HCT116 (cell line): ENCODE data around the gene MCTP2. TPM values are rescaled to one million over a fixed set of nuclear protein-coding genes. Genes with fewer than 3 reads are reported as not detected.

ENCODE experiments used
- ATAC-seq: fragments of 200-7000 bp; cut with Tn5 transposase; 2 replicates; pipeline ENCODE4 v1.9.1; 2020; ENCODE audit warnings: mild to moderate bottlenecking, moderate library complexity
- BruUV-seq: library from RNA; stranded (reverse); fragments of 400-500 nt; replicated peaks from 2 replicates; lab custom pipeline; 2021; lab: Mats Ljungman, UMichigan
- CTCF ChIA-PET: fragments of 300-600 bp; sonication (Branson Sonifier 250); formaldehyde crosslinking; loops from one replicate; lab custom pipeline; 2021; ENCODE audit warnings: antibody characterized with exemption; lab: Charles Lee
- POLR2A ChIA-PET: fragments of 300-600, 350-600 bp; sonication (Branson Sonifier 250); formaldehyde crosslinking; loops from one replicate; lab custom pipeline; 2021; ENCODE audit warnings: antibody characterized with exemption; lab: Charles Lee
- RAD21 ChIA-PET, 2 experiments: fragments of 300-600 bp; sonication (Branson Sonifier 250); formaldehyde crosslinking; loops; one replicate each; lab custom pipeline; 2023; ENCODE audit warnings: low total read pairs in 2 of 2; ENCODE audit not compliant: uncharacterized antibody in 2 of 2, unreplicated experiment in 2 of 2, low non-redundant PET in 1 of 2; lab: Charles Lee
- DNase-seq: peaks from one replicate; pipeline ENCODE4 v3.0.0-alpha.2; 2010; ENCODE audit warnings: low read depth, low spot score
- H2AFZ ChIP-seq: fragments of 200-600 bp; shearing (Covaris generic), sonication (generic); 2 replicates; pipeline ENCODE4 v1.6.1; 2017; ENCODE audit warnings: low read depth, mixed run types, mixed read lengths, antibody characterized with exemption, low read length; ENCODE audit not compliant: poor library complexity, severe bottlenecking
- H3K27ac ChIP-seq: 2 replicates; pipeline ENCODE4 v1.5.1; 2012; ENCODE audit warnings: low read depth, low read length
- H3K27me3 ChIP-seq: fragments of 200-600 bp; sonication (generic); 2 replicates; pipeline ENCODE4 v1.6.1; 2016; ENCODE audit warnings: mixed run types, low read length, mixed read lengths; ENCODE audit not compliant: insufficient read depth
- H3K36me3 ChIP-seq, 2 experiments: fragments of 200-500 bp in 1 of 2; fragments of 200-600 bp in 1 of 2; sonication (Bioruptor generic) in 1 of 2; sonication (generic) in 1 of 2; 2 replicates each; pipeline versions ENCODE4 v1.5.1 to v1.6.1; 2014 to 2016; ENCODE audit warnings: low read length in 2 of 2, inconsistent platforms in 1 of 2, mixed read lengths in 1 of 2, mixed run types in 1 of 2; ENCODE audit not compliant: insufficient read depth in 2 of 2, control insufficient read depth in 1 of 2
- H3K4me1 ChIP-seq, 2 experiments: fragments of 200-600 bp in 1 of 2; sonication (generic) in 1 of 2; 2 replicates each; pipeline versions ENCODE4 v1.5.1 to v1.6.1; 2012 to 2017; ENCODE audit warnings: low read length in 2 of 2, inconsistent platforms in 1 of 2, mild to moderate bottlenecking in 1 of 2, mixed read lengths in 1 of 2, mixed run types in 1 of 2, moderate library complexity in 1 of 2; ENCODE audit not compliant: insufficient read depth in 2 of 2, control insufficient read depth in 1 of 2
- H3K4me2 ChIP-seq: fragments of 200-600 bp; sonication (generic); 2 replicates; pipeline ENCODE4 v1.6.1; 2017; ENCODE audit warnings: mixed run types, low read length, mixed read lengths
- H3K4me3 ChIP-seq, 2 experiments: fragments of 200-600 bp in 1 of 2; sonication (generic) in 1 of 2; replicated peaks in 1 of 2; 2 replicates each; pipeline ENCODE4 v1.5.1; 2011 to 2016; ENCODE audit warnings: low read length in 2 of 2, control low read depth in 1 of 2, low read depth in 1 of 2, mild to moderate bottlenecking in 1 of 2, mixed read lengths in 1 of 2, mixed run types in 1 of 2
- H3K79me2 ChIP-seq: fragments of 200-600 bp; sonication (generic); 2 replicates; pipeline ENCODE4 v1.6.1; 2017; ENCODE audit warnings: mild to moderate bottlenecking, mixed run types, low read length, moderate library complexity, mixed read lengths; ENCODE audit not compliant: insufficient read depth
- H3K9ac ChIP-seq: fragments of 200-600 bp; sonication (generic); 2 replicates; pipeline ENCODE4 v1.6.1; 2016; ENCODE audit warnings: low read length, mixed read lengths
- H3K9me2 ChIP-seq: fragments of 200-600 bp; sonication (generic), shearing (Covaris generic); 2 replicates; pipeline ENCODE4 v1.6.1; 2017; ENCODE audit warnings: mixed run types, mild to moderate bottlenecking, moderate library complexity; ENCODE audit not compliant: insufficient read depth
- H3K9me3 ChIP-seq, 2 experiments: fragments of 200-500 bp in 1 of 2; fragments of 200-600 bp in 1 of 2; sonication (Bioruptor generic) in 1 of 2; sonication (generic) in 1 of 2; 2 replicates each; pipeline ENCODE4 v1.6.1; 2014 to 2017; ENCODE audit warnings: low read length in 2 of 2, mixed read lengths in 2 of 2, inconsistent platforms in 1 of 2, low read depth in 1 of 2, mild to moderate bottlenecking in 1 of 2, mixed run types in 1 of 2, moderate library complexity in 1 of 2; ENCODE audit not compliant: control insufficient read depth in 1 of 2, insufficient read depth in 1 of 2
- H4K20me1 ChIP-seq: fragments of 200-600 bp; sonication (generic), shearing (Covaris generic); 2 replicates; pipeline ENCODE4 v1.6.1; 2017; ENCODE audit warnings: mixed run types, mild to moderate bottlenecking, moderate library complexity; ENCODE audit not compliant: insufficient read depth
- ATF3 ChIP-seq: IDR thresholded peaks from 2 replicates; pipeline ENCODE4 v1.6.1; 2012
- CEBPB ChIP-seq: IDR thresholded peaks from 2 replicates; pipeline ENCODE4 v1.6.1; 2012; ENCODE audit warnings: low read depth
- ELF1 ChIP-seq: IDR thresholded peaks from 2 replicates; pipeline ENCODE4 v1.6.1; 2012; ENCODE audit warnings: low read depth, borderline replicate concordance
- EZH2 ChIP-seq: fragments of 200-600 bp; sonication (generic); IDR thresholded peaks from 2 replicates; pipeline ENCODE4 v1.6.1; 2017; ENCODE audit warnings: antibody characterized with exemption, mixed run types
- EZH2phosphoT487 ChIP-seq: fragments of 200-600 bp; IDR thresholded peaks from 2 replicates; pipeline ENCODE4 v1.6.1; 2018; ENCODE audit warnings: antibody characterized with exemption, borderline replicate concordance
- JUND ChIP-seq: IDR thresholded peaks from 2 replicates; pipeline ENCODE4 v1.6.1; 2012
- POLR2AphosphoS5 ChIP-seq: IDR thresholded peaks from 2 replicates; pipeline ENCODE4 v1.6.1; 2011; ENCODE audit warnings: mild to moderate bottlenecking, low read depth, low read length, moderate library complexity
- SIN3A ChIP-seq: IDR thresholded peaks from 2 replicates; pipeline ENCODE4 v1.6.1; 2012; ENCODE audit warnings: low read depth
- SP1 ChIP-seq: IDR thresholded peaks from 2 replicates; pipeline ENCODE4 v1.6.1; 2012; ENCODE audit warnings: low read depth
- TCF7L2 ChIP-seq: IDR thresholded peaks from 2 replicates; pipeline ENCODE4 v1.7.0; 2011; ENCODE audit warnings: borderline replicate concordance, inconsistent platforms; ENCODE audit not compliant: insufficient read depth, insufficient read length; ENCODE audit errors: extremely low read depth
- ZFX ChIP-seq: fragments of 450-650 bp; IDR thresholded peaks from 2 replicates; pipeline ENCODE4 v1.6.1; 2017
- ZNF274 ChIP-seq: fragments of 200-500 bp; sonication (Bioruptor generic); IDR thresholded peaks from 2 replicates; pipeline ENCODE4 v1.6.1; 2014; ENCODE audit warnings: mild to moderate bottlenecking, low read depth, low read length, inconsistent platforms
- intact Hi-C: fragments of 100-400 bp; cut with micrococcal nuclease; formaldehyde crosslinking; loops from 2 replicates; pipeline ENCODE4 v1.10.0; 2022
- total RNA-seq: library from RNA; stranded (reverse); gene quantifications from one replicate; pipeline ENCODE4 v1.2.1, GENCODE V29; 2021; ENCODE audit not compliant: unreplicated experiment
- TF ChIP-seq, protein P1 (sequence below): IDR thresholded peaks from 2 replicates; pipeline ENCODE4 v1.6.1; 2012; ENCODE audit warnings: low read depth

The MCTP2 gene
- total RNA-seq, 1 experiment from 2014 or later: 12.9 TPM

GRCh38 chr15:94259121-94259751 lies 27.9 kb downstream of the MCTP2 start:
- ChIA-PET POLR2A (no interaction called here), CTCF (no interaction called here), RAD21 (no interaction called here)
- DNase-seq (no peak), ATAC-seq (no peak)
- BruUV-seq: no TSS peak
- Histone ChIP-seq H3K4me1 (no peaks in the 10 kb centered on the region), H3K79me2 (no peaks in the 10 kb centered on the region), H3K27me3 (no peaks in the 10 kb centered on the region), H3K4me3 (no peak overlapping the region), H3K9me2 (no peaks in the 10 kb centered on the region), H3K36me3 (no peaks in the 10 kb centered on the region), H3K4me2 (no peak overlapping the region), H3K9me3 (no peaks in the 10 kb centered on the region), H3K9ac (no peak overlapping the region), H3K27ac (no peak overlapping the region)
- no peak for TF ChIP-seq ELF1
- TF ChIP-seq ZFX: no peak
- no peak for TF ChIP-seq SIN3A
- TF ChIP-seq POLR2AphosphoS5: no peak
- no peak for TF ChIP-seq JUND
- no peak for TF ChIP-seq EZH2
- TF ChIP-seq TCF7L2: no peak
- TF ChIP-seq CEBPB: no peak
- TF ChIP-seq ZNF274: no peak
- TF ChIP-seq EZH2phosphoT487: no peak
- TF ChIP-seq, protein P1, sequence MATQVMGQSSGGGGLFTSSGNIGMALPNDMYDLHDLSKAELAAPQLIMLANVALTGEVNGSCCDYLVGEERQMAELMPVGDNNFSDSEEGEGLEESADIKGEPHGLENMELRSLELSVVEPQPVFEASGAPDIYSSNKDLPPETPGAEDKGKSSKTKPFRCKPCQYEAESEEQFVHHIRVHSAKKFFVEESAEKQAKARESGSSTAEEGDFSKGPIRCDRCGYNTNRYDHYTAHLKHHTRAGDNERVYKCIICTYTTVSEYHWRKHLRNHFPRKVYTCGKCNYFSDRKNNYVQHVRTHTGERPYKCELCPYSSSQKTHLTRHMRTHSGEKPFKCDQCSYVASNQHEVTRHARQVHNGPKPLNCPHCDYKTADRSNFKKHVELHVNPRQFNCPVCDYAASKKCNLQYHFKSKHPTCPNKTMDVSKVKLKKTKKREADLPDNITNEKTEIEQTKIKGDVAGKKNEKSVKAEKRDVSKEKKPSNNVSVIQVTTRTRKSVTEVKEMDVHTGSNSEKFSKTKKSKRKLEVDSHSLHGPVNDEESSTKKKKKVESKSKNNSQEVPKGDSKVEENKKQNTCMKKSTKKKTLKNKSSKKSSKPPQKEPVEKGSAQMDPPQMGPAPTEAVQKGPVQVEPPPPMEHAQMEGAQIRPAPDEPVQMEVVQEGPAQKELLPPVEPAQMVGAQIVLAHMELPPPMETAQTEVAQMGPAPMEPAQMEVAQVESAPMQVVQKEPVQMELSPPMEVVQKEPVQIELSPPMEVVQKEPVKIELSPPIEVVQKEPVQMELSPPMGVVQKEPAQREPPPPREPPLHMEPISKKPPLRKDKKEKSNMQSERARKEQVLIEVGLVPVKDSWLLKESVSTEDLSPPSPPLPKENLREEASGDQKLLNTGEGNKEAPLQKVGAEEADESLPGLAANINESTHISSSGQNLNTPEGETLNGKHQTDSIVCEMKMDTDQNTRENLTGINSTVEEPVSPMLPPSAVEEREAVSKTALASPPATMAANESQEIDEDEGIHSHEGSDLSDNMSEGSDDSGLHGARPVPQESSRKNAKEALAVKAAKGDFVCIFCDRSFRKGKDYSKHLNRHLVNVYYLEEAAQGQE: no peak
- TF ChIP-seq SP1: no peak
- no peak for TF ChIP-seq ATF3
- TF ChIP-seq, all 23 proteins: peak for 0
- intact Hi-C loops: no loop called here
- H4K20me1 ChIP-seq: no peaks in the 10 kb centered on the region
- H2AFZ ChIP-seq: no peak overlapping the region
